ENCODE results near the gene SMIM14. TPM values are rescaled to one million over a fixed set of nuclear protein-coding genes. Genes with fewer than 3 reads are reported as not detected.
A peak's percentile ranks its signal among the peaks of the same experiment; 100 is the strongest.
"Not testable (repeated sequence)": the region's sequence is repeated elsewhere in the genome, so short reads cannot be mapped to it uniquely, and the experiment has no call there.

SMIM14 gene
- total RNA-seq, 1 donor from 2014 or later, result 12.1 TPM

DNA sequence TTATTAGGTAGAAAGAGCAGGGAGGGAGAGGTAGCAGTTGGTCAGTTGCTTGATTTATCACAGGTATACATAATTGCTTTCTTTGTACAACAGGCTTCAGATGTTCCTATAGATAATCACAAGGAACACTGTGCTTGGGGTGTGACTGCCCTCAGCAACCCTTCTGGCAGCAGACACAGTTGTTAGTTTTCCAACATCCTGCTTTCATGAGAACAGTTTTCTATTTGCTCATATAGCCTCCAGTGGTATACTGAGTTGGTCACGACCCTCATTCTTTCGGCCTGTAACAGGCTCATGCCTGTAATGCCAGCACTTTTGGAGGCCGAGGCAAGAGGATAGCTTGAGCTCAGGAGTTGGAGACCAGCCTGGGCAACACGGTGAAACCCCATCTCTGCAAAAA is 94.6 kb downstream of the SMIM14 start:
- DNase-seq (ENCODE audit: low spot score); intact Hi-C loops (cut with DNase I): not testable (repeated sequence)

DNA sequence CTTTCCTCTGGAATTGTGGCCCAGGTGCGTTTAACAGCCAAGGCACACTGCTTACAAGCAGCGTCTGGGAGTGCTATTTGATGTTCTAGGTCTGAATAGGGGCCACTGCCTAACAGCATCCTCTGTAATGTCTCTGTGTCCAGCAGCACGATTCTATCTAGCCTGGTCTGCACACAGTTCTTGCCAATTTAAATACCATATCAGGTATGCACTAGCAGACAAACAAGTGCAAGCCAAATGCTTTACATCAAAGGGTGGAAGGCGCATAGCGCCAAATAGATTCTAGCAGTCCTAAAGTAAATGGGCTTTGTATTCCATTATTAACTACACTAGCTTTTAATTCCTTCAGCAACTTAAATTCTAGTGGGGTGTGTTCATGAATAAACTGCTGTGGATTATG is 95.6 kb downstream of the SMIM14 start:
- intact Hi-C loops (cut with DNase I), result no loop called here
- DNase-seq (ENCODE audit: low spot score), result no peak

DNA sequence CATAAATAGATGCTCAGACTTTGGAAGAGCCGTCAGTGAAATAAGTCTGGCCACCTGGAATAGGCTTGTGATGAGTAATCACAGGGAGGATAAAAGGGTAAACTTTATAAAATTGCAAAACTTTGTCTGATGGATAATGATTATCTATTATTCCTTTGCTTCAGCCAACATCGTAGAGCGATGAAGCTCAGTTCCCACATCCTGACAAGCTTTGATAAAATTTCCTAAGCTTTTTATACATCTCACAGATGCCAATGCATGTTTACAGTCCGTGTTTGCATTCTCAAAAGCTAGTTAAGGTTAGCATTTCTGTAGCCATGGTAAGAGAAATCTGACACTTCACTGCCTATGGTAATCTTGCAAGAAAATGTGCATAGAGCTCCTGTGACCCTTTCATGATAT is 96.1 kb downstream of the SMIM14 start:
- no peak for DNase-seq (ENCODE audit: low spot score)
- intact Hi-C loops (cut with DNase I), result no loop called here

DNA sequence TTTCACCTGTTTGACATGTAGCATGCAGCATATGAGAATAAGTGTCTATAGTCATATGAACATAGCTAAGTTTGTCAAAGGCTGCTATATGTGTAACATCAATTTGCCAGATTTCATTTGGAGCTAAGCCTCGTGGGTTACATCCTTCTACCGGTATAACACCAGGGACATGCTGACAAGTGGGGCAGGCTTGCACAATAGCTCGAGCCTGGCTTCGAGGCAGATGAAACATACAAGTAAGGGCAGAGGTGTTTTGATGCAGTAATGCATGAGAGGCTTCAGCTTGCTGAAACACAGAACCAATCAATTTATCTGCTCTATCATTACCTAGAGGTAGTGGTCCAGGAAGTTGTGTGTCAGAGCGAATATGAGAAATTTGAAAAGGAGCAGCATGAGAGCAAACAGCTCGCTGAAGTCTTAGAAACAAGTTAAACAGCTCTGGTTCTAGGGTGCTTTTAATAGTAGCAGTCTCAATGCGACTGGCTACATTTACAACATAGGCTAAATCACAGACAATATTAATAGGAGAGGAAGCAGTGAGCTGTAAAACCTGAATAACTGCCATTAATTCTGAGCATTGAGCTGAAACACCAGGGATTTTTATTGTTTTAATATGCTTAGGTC is 96.6 kb downstream of the SMIM14 start:
- no peak for DNase-seq (ENCODE audit: low spot score)
- intact Hi-C loops (cut with DNase I), result no loop called here

DNA sequence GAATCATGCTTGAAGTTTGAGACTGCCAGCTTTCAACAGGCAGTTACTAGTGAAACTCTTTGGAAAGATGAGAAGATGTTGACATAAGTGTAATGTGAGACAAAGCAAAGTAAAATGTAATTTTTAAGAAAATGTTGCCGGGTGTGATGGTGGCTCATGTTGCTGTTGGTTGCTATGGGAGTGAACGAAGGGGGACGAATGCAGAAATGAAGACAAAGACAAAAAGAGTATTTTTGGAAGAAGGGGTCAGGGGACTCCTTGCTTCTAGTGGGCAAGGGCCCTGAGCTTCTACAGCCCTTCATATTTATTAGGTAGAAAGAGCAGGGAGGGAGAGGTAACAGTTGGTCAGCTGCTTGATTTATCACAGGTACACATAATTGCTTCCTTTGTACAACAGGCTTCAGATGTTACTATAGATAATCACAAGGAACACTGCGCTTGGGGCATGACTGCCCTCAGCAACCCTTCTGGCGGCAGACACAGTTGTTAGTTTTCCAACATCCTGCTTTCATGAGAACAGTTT is 99.5 kb downstream of the SMIM14 start:
- DNase-seq (ENCODE audit: low spot score), result no peak
- intact Hi-C loops (cut with DNase I), result no loop called here

DNA sequence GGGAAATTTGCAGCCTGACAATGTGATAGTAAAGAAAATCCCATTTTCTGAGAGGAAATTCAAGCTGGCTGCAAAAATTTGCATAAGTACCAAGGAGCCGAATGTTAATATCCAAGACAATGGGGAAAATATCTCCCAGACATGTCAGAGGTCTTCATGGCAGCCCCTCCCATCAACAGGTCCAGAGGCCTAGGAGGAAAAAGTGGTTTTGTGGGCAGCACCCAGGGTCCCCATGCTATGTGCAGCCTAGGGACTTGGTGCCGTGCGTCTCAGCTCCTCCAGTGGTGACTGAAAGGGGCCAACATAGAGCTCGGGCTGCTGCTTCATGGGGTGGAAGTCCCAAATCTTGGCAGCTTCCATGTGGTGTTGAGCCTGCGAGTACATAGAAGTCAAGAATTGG is 105.1 kb downstream of the SMIM14 start:
- intact Hi-C loops (cut with DNase I), result no loop called here
- no peak for DNase-seq (ENCODE audit: low spot score)

DNA sequence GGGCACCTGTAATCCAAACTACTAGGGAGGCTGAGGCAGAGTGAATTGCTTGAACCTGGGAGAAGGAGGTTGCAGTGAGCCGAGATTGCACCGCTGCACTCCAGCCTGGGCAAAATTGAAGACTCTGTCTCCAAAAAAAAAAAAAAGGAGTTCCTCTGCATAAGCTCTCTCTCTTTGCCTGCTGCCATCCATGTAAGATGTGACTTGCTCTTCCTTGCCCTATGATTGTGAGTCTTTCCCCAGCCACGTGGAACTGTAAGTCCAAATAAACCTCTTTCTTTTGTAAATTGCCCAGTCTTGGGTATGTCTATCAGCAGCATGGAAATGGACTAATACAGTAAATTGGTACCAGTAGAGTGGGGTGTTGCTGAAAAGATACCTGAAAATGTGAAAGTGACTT is 106.4 kb downstream of the SMIM14 start:
- DNase-seq (ENCODE audit: low spot score); intact Hi-C loops (cut with DNase I): not testable (repeated sequence)

DNA sequence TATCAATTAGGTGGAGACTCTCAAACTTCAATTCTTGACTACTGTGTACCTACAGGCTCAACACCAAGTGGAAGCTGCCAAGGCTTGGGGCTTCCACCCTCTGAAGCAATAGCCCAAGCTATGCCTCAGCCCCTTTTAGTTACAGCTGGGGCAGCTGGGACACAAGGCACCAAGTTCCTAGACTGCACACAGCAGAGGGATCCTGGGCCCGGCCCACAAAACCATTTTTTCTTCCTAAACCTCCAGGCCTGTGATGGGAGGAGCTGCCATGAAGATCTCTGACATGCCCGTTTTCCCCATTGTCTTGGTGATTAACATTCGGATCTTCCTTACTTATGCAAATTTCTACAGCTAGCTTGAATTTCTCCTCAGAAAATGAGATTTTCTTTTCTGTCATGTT is 108.0 kb downstream of the SMIM14 start:
- DNase-seq (ENCODE audit: low spot score), result no peak
- intact Hi-C loops (cut with DNase I), result no loop called here

DNA sequence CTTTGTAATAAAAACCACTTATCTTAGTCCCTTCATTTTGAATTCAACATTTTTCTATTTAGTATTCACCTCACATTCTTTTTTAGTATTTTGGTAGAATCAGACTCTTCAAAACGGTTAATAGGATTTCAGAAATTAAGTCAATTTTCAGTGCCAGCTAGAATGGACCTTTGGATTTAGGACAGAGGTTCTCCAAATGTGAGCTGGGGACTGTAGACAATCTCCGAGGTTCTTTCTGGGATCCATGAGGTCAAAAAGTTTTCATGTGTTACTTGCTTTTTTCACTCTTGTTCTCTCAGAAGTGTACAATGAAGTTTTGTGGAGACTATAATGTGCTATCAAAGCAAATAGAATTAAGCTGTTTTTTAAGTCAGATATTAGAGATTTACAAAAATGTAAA is 109.1 kb downstream of the SMIM14 start:
- no peak for DNase-seq (ENCODE audit: low spot score)
- intact Hi-C loops (cut with DNase I), result loop anchor here (5.0 kb wide), 3 partner anchors 72 to 528 kb away; partner anchors contain the start of genes LIAS, N4BP2 and RPL9

DNA sequence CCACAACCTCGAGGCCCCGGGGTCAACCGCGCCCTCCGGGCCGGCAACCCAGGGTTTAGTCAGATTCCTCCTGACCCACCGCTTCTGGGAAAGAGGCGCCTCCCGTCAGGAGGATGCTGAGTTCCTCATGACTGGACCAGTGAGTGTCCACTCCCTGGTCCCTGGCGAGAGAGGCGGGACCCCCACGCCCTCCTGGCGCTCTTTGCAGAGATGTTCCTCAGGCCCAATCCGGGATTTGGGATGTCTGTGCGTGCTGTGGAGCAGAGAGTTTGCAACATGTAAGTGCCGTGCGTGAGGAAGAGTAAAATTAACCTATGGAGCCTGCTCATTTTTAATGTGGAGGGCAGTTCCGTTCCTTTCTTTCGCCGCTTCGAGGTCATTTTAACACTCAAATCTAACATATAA is 110.6 kb downstream of the SMIM14 start:
- intact Hi-C loops (cut with DNase I), result loop anchor here (5.0 kb wide), 3 partner anchors 71 to 529 kb away; partner anchors contain the start of genes LIAS, N4BP2 and RPL9
- DNase-seq (ENCODE audit: low spot score), result peak; percentile 88

DNA sequence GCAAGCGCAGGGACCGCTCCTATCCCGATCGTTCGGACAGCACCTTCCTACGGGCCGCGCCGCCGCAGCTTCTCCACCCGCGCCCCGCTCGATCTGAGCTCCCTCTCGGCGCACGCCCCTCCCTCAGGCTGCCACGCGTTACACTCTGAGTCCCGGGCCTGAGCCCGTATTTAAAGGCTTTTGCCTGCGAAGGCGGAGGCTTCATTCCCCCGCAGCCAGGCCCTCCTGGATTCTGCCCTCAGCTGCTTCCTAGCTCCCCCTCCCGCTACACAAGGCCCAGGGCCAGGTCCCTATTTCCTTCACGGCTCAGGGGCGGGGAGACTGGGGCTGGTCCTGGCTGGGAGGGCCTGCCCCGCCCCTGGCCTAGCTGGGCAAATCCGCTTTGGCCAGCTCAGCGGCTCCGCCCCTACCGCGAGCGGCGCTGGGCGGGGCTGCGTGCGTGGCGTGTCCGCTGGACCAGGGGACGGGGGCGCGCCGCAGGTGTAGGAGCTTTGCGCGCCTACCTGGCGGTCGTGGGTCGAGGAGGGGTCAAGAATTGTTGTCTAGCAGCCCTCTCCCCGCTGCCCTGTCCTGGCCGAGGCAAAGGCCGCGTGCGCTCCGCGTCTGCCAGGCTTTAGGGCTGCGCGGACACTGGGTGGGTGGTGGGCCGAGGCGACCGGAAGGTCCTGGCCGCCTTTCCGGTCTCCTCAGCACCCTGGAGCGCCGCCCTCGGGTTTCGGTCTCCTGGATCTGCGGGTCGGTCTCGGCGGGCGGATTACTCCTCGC is 111.2 kb downstream of the SMIM14 start, which contains the start of gene UGDH:
UGDH (minus strand) TSS at position 144 of the 765 bp plus-strand sequence. CDS start 5,927 bp downstream, outside the sequence.
- intact Hi-C loops (cut with DNase I), result loop anchor here (1.0 to 5.0 kb wide), 6 partner anchors 70 to 530 kb away; partner anchors contain the start of genes LIAS, N4BP2, RPL9 and UBE2K
- peak; percentile 99 for DNase-seq (ENCODE audit: low spot score)

DNA sequence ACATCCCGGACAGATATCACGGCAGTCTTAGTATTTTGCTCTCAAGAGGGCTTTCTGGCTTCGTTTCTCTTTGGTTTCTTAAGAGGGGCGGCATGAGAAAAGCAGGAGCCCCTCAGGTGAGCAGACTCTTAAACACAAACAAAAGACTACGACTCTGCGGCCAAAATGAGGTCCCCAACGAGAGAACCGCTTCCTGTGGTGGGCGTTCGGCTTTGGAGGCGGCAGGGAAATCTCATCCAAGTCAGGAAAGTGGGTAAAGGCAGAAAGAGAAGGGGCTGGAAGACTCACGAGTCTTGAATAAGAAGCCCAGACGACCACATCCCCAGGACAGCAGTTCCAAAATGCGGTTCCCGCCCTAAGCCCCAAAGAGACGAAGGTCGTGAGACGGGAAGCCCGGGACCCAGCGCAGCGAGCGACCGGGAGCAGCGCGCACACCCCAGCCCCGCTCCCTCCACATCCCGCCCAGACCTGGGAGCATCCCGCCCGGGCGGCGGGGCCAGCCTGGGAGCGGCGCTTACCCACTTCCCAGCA is 111.8 kb downstream of the SMIM14 start:
- intact Hi-C loops (cut with DNase I), result loop anchor here (1.0 to 5.0 kb wide), 6 partner anchors 70 to 530 kb away; partner anchors contain the start of genes LIAS, N4BP2, RPL9 and UBE2K
- no peak for DNase-seq (ENCODE audit: low spot score)

DNA sequence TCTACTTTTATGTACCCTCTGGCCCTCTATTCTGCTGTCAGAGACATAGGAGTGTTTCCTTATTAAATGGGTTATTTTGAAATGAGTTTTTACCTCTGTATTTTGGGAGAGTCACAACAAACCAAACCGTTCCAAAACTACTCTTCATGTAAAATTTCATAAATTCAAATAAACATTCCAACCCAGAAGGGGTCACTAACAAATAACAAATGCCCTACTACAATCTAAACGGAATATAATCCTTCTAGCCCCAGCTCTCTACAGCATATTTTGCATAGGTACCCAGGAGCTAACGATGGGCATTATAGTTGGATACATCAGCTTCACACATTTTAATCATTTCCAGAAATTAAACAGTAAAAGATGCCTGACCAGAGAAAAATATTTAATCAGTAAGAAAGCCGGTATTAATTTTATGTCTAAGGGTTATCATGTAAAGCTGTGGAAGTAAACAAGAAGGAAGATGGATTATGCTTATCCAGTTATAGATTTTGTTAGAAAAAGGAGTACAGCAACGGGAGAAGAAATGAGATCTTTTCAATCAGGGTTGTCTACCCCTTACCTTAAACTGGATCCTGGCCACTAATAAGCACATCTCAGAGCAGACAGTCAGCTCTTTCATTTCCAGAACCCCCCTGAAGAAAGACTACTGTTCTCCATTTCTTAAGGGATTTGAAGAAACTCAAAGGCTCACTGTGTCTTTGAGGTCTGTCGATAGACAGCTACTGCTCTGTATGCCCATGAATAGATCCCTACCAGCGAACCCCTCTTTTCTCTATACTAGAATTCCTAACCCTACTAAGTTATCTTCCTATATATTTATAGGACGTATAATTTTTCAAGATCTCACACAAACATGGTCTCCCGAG is 112.6 kb downstream of the SMIM14 start:
- DNase-seq (ENCODE audit: low spot score), result no peak
- intact Hi-C loops (cut with DNase I), result loop anchor here (2.0 to 5.0 kb wide), 5 partner anchors 69 to 531 kb away; partner anchors contain the start of genes LIAS, N4BP2, RPL9 and UBE2K

DNA sequence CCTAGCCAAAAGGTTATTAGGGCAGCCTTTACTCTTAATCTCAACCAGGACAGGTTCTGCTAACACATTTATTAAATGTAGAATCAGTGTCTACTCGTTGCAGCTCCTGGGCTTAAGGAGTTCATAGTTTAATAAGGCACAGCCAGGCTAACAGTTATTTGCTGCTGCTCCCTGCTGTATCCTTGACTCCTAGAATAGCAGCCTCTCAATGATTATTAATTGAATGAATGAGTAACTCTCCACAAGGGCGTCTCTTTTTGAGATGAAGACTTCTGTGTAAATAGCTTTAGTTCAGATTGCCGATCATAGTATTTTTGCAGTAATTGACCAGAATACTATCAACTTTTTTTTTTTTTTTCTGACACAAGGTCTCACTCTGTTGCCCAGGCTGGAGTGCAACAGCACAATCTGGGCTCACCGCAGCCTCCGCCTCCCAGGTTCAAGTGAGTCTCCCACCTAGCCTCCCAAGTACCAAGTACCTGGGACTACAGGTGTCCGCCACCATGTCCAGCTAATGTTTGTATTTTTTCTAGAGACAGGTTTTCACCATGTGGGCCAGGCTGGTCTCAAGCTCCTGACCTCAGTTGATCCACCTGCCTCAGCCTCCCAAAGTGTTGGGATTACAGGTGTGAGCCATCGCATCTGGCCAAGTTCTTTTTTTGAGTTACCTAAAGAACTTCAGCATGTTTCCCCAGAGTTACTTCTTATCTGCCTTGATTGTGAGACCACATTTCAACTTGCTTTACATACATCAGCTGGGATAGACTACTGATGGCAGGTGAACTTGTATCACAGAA is 114.3 kb downstream of the SMIM14 start:
- no peak for DNase-seq (ENCODE audit: low spot score)
- intact Hi-C loops (cut with DNase I), result no loop called here

DNA sequence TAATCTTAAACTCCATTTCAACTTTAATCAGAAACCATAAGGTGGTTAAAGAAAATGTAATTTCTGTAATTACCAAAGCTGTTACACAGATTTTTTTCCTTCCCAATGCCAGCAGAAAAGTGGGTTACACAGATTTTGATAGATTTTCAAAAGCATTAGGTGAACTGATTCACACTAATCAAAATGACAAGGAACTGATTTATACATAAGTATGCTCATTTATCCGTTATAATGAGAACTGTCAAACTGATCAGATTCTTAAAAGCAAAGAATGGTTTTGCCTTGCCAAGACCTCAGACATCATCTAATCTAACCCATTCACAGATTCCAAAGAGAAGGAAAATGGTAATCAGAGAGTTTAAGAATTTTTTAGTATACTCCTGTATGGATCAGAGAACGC is 116.6 kb downstream of the SMIM14 start:
- intact Hi-C loops (cut with DNase I), result no loop called here
- no peak for DNase-seq (ENCODE audit: low spot score)

DNA sequence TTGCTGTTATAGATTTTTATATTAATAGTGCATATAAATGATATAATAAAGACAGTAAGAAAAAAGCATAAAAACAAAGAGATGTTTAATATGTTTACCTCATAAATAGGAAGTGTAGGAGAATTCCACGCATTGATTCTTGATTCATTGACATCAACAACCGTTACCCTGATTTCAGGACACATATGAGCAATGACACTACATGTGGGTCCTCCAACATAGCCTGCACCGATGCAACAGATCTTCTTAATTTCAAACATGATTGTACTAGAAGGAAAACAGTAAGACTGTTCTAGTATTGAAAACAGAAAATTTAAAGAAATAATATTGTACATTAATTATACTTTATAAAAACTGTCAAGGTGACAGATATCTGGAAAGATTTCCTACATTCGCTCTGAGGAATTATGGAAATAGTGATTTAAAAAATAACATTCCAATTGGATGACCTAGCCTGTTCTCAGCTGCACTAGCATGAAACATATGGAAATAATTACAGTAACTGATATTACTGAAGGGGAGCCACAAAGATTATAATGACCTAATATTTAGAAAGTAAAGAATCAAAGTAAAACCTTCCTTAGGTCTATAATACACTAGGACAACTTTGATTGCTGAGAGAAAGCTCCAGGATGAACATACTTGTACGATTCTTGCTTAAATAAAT is 117.3 kb downstream of the SMIM14 start:
- no peak for DNase-seq (ENCODE audit: low spot score)
- intact Hi-C loops (cut with DNase I), result no loop called here

DNA sequence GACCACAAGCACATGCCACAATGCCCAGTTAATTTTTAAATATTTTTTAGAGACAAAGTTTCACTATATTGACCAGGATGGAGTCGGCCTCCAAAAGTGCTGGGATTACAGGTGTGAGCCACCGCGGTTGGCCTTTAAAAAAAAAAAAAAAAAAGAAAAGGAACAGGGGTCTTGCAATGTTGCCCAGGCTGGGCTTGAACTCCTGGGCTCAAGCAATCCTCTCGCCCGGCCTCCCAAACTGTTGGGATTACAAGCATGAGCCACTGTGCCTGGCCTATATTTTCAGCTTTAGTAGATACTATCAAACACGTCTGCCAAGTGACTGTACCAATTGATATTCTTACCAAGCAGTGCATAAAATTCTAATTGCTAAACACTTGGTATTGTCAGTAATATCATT is 120.2 kb downstream of the SMIM14 start:
- intact Hi-C loops (cut with DNase I), result no loop called here
- no peak for DNase-seq (ENCODE audit: low spot score)

DNA sequence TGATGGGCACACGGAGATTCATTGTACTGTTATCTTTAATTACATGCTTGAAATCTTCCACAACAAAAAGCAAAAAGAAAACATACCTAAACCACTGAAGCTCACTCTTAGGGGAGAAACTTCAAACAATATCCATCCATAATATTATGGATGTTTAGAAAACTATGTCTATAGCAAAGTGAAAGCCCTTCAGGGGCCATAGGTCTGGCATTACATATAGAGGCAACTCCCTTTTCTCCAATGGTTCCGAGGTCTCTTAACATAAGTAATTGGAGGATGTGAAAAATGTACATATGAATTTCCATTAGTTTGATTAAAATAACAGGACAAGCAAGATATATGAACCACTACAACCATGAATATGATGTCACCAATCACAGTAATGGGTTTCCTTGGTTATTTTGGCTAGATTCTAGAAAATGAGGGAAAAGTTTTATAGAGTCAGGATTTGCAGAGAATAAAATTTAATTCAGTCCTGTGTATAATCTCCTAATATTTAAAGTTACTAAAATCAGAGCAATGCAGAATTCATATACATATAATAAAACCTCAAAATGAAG is 122.2 kb downstream of the SMIM14 start:
- DNase-seq (ENCODE audit: low spot score), result no peak
- intact Hi-C loops (cut with DNase I), result no loop called here

Data from cardiac septum (tissue), 1 donor.